ENCODE measurements around the gene CALR. TPM values are rescaled to one million over a fixed set of nuclear protein-coding genes. Genes with fewer than 3 reads are reported as not detected.
A peak's percentile ranks its signal among the peaks of the same experiment; 100 is the strongest.
"Not testable (repeated sequence)": the region's sequence is repeated elsewhere in the genome, so short reads cannot be mapped to it uniquely, and the experiment has no call there.

CALR gene
- total RNA-seq, 1 donor from 2014 or later = 378 TPM

DNA sequence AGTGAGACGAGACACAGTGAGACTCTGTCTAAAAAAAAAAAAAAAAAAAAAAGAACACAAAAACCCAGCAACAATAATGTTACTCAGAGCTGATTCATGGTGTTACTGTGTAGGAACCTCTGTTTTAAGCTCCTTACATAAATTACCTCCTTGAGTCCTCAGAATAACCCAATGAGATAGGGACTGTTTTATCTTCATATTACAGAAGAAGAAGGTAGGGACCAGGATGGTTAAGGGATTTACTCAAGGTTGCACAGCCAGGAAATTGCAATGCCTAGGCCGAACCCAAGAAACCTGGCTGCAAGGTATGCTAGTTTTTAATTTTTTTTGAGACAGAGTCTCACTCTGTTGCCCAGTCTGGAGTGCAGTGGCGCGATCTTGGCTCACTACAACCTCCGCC lies 29.5 kb downstream of the CALR start:
- no peak for DNase-seq
- no peak for ATAC-seq (ENCODE audit: poor library complexity)
- intact Hi-C loops (cut with DNase I) = no loop called here

DNA sequence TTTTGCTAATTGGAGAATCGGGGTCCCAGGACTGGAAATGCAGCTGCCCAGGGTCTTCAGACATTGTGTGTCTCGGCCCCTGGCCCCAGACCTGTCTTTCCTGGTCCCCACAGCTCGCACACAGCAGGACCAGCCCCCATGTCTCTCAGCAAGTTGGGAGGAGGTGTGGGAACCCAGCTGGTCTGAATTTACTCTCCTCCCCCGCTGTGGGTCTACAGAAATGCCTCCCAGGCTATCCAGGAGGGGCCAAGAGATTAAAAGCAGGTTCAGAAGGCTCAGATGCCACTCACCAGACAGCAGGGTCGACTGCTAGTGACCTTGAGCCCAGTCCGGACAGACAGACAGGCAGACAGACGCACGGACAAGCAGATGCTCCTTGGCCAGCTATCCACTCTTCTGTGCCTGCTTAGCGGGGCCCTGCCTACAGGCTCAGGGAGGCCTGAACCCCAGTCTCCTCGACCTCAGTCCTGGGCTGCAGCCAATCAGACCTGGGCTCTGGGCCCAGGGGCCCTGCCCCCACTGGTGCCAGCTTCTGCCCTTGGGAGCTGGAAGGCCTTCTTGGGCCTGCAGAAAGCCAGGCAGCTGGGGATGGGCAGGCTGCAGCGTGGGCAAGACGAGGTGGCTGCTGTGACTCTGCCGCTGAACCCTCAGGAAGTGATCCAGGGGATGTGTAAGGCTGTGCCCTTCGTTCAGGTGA lies 31.0 kb downstream of the CALR start, which contains the start of gene DAND5:
TSS of gene DAND5 (plus strand) at position 285 of the 697 bp plus-strand sequence. CDS start at position 370, 85 bp downstream.
- intact Hi-C loops (cut with DNase I) = no loop called here
- peak; percentile 69 for DNase-seq
- ATAC-seq (ENCODE audit: poor library complexity) = peak; percentile 61

DNA sequence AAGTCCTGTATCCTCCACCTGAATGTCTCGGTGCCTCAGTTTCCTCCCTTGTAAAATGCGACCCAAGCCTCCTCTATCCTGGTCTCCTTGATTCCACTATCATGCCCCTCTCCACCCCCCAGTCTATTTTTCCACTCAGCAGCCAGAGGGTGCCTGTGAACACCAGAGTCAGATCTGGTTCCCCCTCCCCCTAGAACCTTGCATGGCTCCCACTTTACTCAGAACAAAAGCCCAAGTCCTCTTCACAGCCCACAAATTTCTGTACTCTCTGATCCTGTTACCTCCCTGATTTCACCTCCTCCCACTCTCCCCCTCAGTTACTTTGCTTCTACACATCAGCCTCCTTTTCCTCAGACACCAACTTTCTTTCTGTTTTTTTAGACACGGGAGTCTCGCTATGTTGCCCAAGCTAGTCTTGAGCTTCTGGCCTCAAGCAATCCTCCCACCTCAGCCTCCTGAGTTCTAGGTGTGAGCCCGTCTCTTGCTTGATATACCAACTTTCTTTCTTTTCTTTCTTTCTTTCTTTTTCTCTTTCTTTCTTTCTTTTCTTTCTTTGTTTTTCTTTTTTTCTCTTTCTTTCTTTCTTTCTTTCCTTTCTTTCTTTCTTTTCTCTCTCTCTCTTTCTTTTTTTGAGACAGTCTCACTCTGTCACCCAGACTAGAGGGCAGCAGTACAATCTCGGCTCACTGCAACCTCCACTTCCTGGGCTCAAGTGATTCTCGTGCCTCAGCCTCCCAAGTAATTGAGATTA lies 31.8 kb downstream of the CALR start:
- ATAC-seq (ENCODE audit: poor library complexity) = no peak
- intact Hi-C loops (cut with DNase I) = no loop called here
- no peak for DNase-seq

DNA sequence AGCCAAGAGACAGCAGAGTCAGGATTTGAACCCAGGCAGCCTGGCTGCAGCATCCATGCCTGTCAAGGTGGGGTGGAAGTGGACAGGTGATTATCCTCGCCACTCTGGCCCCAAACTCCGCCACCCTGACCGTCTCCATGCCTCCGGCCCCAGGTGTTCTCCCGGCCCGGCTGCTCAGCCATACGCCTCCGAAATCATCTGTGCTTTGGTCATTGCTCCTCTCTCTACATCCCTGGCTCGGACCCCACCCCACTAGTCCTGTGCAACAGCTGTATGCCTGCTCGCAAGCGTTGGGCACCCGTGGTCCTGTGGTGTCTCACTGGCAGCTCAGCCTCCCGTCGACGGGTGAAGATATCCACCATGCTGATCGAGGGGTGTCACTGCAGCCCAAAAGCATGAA lies 34.8 kb downstream of the CALR start:
- intact Hi-C loops (cut with DNase I) = no loop called here
- no peak for ATAC-seq (ENCODE audit: poor library complexity)
- DNase-seq = no peak

DNA sequence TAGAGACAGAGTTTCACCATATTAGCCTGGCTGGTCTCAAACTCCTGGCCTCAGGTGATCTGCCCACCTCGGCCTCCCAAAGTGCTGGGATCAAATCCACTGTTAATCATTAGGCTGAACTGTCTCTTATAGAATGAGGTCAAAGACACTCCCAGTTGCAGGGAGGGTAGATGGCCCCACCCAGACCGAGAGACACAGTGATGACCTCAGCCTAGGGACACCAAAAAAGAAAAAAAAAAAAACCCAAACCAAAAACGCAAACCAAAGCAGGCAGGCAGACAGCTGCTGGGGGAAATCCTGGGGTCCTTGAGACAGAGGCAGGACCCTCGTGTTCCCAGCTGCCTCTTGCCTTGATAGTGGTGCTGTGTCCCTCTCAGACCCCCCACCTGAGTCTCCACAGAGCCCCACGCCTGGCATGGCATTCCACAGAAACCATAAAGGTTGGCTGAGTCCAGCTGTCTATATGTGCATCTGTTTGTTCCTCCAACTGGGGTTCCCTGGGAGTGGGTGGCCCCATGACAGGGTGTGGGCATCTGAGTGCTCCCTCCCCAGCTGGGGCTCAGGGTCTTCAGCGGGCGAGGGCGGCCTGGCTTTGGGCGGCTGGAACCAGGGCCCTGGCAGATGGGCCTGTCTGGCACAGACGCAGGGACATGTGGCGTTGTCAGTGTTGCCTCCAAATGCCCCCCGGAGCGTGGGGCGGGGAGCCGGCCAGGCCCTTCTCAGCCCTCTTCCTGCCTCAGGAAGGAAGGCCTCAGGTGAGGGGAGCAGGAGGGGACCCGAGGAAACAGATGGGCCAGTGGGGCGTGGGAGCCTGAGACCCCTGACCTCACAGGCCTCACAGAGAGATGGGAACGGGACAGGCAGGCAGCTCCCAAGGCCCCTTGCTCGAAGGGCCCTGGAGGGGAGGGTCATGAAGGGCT lies 36.2 kb downstream of the CALR start:
- ATAC-seq (ENCODE audit: poor library complexity) = no peak

DNA sequence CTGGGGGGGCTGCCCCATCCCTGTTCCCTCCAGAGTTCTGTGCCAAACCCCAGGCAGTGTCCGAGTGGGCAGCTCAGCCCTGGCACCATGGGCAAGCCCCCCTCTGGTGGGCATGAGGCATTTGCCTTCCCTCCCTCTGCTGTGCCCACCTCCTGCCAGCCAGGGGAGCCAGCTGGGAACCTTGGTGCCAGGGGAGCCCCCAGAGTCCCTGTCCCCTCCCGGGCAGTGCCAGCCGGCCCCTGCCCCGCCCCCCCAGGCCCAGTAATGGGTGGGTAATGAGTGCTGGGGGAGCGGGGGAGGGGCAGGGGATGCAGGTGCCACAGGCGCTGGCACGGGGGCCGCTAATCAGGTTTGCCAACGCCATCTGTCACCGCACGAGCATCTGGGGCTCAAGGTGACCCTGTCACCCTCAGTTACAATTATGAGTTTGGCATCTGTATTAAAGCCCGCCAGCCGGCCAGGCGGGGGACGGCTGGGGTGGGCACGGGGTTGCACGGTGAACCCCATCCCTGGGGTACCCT lies 36.9 kb downstream of the CALR start:
- intact Hi-C loops (cut with DNase I) = loop anchor here (5.0 kb wide), 1 partner anchor 287 kb away; no protein-coding TSS in a partner anchor
- ATAC-seq (ENCODE audit: poor library complexity) (no peak), DNase-seq (no peak)

More for the DNA sequence above, 36.2 kb downstream of the CALR start:
- intact Hi-C loops (cut with DNase I) = loop anchor here (5.0 kb wide), 1 partner anchor 288 kb away; no protein-coding TSS in a partner anchor
- no peak for DNase-seq

DNA sequence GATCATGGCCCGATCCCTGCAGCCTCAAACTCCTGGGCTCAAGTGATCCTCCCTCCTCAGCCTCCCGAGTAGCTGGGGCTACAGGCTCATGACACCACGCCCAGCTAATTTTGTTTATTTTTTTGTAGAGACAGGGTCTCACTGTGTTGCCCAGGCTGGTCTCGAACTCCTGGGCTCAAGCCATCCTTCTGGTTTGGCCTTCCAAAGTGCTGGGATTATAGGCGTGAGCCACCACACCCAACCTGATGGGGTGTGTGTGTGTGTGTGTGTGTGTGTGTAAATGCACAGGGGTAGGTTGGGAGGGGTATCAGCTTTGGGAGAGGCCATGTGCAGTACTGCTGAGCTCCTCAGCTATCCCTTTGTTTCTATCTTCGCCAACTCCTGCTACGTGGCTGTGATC lies 37.7 kb downstream of the CALR start:
- not testable (repeated sequence) for DNase-seq; ATAC-seq (ENCODE audit: poor library complexity)
- intact Hi-C loops (cut with DNase I) = loop anchor here (5.0 kb wide), 1 partner anchor 286 kb away; no protein-coding TSS in a partner anchor

DNA sequence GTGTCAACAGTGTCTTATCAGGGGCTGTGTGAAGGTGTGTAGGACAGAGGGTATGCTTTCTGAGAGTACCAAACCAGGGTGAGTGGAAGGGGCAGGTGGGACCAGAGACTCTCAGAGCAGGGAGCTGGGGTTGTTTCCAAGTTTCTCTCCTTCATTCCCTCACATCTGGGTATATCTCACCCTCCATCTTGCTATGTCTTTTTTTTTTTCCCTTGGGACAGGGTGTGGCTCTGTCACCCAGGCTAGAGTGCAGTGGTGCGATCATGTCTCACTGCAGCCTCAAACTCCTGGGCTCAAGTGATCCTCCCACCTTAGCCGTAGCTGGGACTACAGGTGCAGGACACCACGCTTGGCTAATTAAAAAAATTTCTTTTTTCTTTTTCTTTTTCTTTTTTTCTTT lies 41.6 kb downstream of the CALR start:
- ATAC-seq (ENCODE audit: poor library complexity) (no peak), DNase-seq (no peak)
- intact Hi-C loops (cut with DNase I) = loop anchor here (5.0 kb wide), 1 partner anchor 282 kb away; no protein-coding TSS in a partner anchor

DNA sequence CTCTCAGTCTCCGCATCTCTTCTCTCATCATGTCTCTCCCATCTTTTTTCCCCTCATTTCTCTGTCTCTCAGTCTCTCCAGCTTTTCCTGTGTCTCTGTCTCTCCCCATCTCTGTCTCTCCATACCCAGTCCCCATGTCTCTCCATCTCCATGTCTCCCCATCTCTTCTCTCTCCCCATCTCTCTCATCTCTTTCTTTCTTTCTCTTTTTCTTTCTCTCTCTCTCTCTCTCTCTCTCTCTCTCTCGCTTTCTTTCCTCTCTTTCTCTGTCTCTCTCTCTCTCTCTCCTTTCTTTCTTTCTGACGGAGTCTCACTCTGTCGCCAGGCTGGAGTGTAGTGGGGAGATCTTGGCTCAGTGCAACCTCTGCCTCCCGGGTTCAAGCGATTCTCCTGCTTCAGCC lies 44.2 kb downstream of the CALR start:
- DNase-seq = no peak
- intact Hi-C loops (cut with DNase I) = loop anchor here (2.0 kb wide), 1 partner anchor 112 kb away; no protein-coding TSS in a partner anchor
- no peak for ATAC-seq (ENCODE audit: poor library complexity)

DNA sequence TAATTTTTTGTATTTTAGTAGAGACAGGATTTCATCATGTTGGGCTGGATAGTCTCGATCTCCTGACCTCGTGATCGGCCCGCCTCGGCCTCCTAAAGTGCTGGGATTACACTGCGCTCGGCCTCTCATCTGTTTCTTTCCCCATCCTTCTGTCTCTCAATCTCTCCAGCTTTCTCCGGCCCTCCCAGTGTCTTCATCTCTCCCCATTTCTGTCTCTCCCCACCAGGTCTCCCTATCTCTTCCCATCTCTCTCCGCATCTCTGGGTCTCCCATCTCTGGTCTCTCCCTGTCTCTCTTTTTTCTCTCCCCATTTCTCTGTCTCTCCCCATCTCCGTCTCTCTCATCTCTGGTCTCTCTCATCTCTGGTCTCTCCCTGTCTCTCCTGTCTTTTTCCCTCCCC lies 44.7 kb downstream of the CALR start:
- ATAC-seq (ENCODE audit: poor library complexity) (no peak), DNase-seq (no peak)
- intact Hi-C loops (cut with DNase I) = loop anchor here (2.0 kb wide), 1 partner anchor 112 kb away; no protein-coding TSS in a partner anchor

DNA sequence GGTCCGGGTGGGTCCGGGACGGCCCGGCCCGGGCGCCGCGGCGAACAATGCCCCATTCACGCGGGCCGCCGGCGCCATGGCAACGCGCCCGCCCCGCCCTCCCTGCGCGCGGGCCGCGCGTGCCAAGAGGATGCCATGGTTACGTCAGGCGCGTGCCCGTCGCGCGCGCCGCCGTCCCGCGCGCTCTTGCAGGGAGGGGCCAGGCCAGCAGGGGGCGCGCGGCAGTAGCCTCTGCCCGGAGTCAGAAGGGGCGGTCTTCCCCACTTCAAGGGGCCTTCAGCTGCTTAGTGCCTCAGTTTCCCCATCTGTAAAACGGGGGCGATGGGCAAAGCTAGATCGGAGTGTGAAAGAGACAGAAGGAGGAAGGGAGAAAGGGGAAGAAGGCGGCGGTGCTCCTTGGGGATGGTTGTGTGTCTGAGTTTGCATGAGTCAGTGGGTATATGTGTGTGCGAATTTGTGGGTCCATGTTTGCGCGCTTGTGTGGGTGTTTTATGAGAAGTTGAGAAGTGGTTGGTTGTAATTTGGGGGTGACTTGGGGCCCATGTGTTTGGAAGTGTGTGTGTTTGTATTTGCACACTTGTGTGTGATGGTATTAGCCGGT lies 45.2 kb downstream of the CALR start:
- intact Hi-C loops (cut with DNase I) = loop anchor here (2.0 kb wide), 1 partner anchor 111 kb away; no protein-coding TSS in a partner anchor
- peak; percentile 86 for ATAC-seq (ENCODE audit: poor library complexity)

DNA sequence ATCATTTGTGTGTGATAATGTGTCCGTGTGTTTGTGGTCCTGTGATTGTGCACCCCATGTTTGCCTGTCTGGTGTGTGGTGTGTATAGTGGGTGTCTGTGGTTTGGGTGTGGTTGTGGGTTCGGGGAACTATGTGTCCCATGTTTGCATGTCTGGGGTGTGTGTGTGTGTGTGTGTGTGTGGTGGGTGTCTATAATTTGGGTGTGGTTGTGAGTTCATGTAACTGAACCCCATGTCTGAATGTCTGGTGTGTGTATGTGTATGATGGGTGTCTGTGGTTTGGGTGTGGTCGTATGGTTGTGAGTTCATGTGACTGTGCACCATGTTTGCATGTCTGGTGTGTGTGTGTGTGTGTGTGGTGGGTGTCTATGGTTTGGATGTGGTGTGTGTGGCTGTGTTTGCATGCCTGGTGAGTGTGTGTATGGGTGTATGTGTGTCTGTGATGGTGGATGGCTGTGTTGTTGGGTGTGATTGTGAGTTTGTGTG lies 45.8 kb downstream of the CALR start:
- no peak for DNase-seq
- intact Hi-C loops (cut with DNase I) = no loop called here

More for the DNA sequence above, 45.2 kb downstream of the CALR start:
- peak; percentile 89 for DNase-seq

DNA sequence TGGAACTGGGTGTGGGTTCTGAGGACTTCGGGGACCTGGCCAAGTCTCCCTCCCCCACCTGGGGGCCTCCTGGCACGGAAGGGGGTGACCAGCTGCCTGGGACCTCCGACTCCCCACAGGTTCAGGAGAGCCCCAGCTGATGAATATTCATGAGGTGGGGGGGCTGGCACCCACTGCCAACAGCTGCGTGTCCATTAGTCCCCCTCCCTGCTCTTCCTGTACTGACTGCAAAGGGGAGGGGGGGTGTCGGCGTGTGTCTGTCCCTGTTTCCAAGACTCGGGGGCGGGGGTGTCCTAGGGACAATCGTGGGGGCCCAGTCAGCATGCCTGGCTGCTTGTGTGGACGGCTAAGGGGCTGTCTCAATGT lies 46.3 kb downstream of the CALR start:
- DNase-seq (no peak), ATAC-seq (ENCODE audit: poor library complexity) (peak; percentile 12)
- intact Hi-C loops (cut with DNase I) = no loop called here

More for the DNA sequence above, 45.8 kb downstream of the CALR start:
- no peak for ATAC-seq (ENCODE audit: poor library complexity)

DNA sequence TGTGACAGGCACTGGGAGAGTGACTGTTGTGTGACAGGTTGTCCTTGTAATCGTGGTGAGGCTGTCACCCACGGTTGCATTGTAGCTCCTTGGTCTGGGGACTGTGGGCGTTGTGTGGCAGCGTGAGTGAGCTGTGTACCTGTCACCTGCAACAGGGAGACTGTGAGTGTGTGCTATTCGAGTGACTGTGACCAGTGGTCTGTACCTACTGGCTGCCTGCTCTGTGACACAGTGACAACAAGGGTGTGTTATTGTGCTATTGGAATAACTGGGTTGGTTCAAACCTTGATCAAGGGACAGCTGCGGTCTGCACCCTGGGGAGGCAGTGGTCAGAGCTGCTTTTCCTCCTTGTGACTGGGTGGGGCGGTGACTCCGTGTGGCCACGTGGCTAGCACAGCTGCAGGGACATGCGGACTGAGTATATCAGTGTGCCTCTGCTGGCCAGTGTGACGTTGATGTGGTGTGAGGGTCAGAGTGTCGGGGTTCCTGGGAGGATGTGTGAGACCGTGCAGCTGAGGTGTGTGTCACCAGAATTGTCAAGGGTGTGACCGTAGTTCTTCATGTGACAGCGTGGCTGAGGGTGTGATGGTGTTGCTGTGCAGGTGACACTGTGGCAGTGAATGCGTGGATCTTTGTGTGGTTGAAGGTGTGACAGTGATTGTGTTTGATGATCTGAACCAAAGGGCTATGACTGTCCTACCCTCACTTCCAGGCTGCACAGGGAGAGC lies 46.8 kb downstream of the CALR start:
- ATAC-seq (ENCODE audit: poor library complexity) = peak; percentile 60
- intact Hi-C loops (cut with DNase I) = no loop called here
- peak; percentile 77 for DNase-seq

DNA sequence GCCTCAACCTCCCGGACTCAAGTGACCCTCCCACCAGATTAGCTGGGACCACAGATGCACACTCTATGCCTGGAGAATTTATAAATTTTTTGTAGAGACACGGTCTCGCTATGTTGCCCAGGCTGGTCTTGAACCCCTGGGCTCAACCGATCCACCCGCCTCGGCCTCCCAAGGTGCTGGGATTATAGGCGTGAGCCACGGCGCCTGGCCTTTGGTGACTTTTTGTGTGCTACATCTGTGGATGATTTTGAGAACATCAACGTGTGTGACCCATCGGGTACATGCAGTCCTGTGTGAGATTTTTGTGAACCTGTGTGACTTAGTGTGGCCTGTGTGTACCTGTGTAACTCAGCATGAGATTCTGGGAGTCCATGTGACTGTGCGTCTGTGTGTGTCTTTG lies 48.3 kb downstream of the CALR start:
- intact Hi-C loops (cut with DNase I) = no loop called here
- DNase-seq (no peak), ATAC-seq (ENCODE audit: poor library complexity) (no peak)

DNA sequence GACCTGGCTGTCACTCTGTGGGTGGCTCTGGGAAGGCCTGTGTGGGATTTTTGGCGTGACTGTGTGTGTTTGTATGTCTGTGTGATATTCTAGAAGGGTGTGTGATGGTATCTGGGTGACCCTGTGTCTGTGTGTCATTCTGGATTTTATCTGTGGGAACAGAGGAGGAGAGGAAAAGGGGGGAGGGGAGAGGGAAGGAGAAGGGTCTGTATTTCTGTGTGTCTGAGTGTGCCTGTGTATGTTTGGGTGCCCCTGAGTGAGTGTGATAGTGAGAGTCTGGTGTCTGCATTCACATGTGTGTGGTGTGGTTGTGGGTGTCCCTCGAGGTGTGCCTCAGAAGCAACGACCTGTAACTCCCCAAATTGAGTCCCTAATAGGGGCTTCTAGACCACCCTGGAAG lies 48.8 kb downstream of the CALR start:
- intact Hi-C loops (cut with DNase I) = no loop called here
- ATAC-seq (ENCODE audit: poor library complexity) (no peak), DNase-seq (no peak)

DNA sequence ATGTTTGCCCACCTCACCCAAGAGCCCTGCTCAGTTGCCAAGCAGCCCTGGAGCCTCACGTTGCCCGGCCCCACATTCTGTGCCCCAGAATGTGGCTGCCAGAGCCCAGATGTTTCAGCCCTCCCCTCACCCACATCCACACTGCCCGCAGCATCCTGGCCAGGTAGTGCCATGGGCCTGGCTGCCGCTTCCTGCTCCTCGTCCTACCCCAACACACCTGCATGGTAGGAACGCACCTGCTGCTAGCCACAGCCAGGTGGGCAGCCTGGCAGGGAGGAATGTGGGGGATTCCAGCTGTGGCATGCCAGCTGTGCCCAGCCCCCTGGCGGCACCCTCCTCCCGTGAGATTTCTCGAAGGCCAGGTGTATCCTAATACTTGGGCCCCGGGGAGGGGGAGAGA lies 49.4 kb downstream of the CALR start:
- intact Hi-C loops (cut with DNase I) = no loop called here
- ATAC-seq (ENCODE audit: poor library complexity) = no peak
- DNase-seq = no peak
